Neural progenitor cell (in vitro differentiated cells): ENCODE results near the gene CLTCL1. TPM values are rescaled to one million over a fixed set of nuclear protein-coding genes. Genes with fewer than 3 reads are reported as not detected.

ENCODE experiments used
- DNase-seq: peaks from one replicate; pipeline ENCODE4 v3.0.0-alpha.2; 2016; ENCODE audit warnings: low spot score
- H2AFZ ChIP-seq: fragments of 200-600 bp; sonication (generic); replicated peaks from 2 replicates; pipeline ENCODE4 v1.6.1; 2016; ENCODE audit warnings: antibody characterized with exemption
- H3F3A ChIP-seq: fragments of 200-600 bp; sonication (generic); 2 replicates; pipeline ENCODE4 v1.6.1; 2016; ENCODE audit warnings: antibody characterized with exemption, low read depth
- H3K27ac ChIP-seq: fragments of 200-600 bp; sonication (generic); 2 replicates; pipeline ENCODE4 v1.5.1; 2016; ENCODE audit warnings: mild to moderate bottlenecking
- H3K27me3 ChIP-seq: fragments of 200-600 bp; sonication (generic); 2 replicates; pipeline ENCODE4 v1.6.1; 2016; ENCODE audit warnings: mild to moderate bottlenecking, moderate library complexity
- H3K36me3 ChIP-seq: fragments of 200-600 bp; sonication (generic); 2 replicates; pipeline ENCODE4 v1.5.1; 2016
- H3K4me1 ChIP-seq: fragments of 200-600 bp; sonication (generic); 2 replicates; pipeline ENCODE4 v1.6.1; 2016; ENCODE audit warnings: mixed run types
- H3K4me2 ChIP-seq: fragments of 200-600 bp; sonication (generic); 2 replicates; pipeline ENCODE4 v1.6.1; 2016
- H3K4me3 ChIP-seq: fragments of 200-600 bp; sonication (generic); 2 replicates; pipeline ENCODE4 v1.5.1; 2016
- H3K79me2 ChIP-seq: fragments of 200-600 bp; sonication (generic); 2 replicates; pipeline ENCODE4 v1.6.1; 2016; ENCODE audit warnings: low read depth
- H3K9ac ChIP-seq: fragments of 200-600 bp; sonication (generic); 2 replicates; pipeline ENCODE4 v1.6.1; 2016
- H3K9me3 ChIP-seq: fragments of 200-600 bp; sonication (generic); 2 replicates; pipeline ENCODE4 v1.5.1; 2016; ENCODE audit warnings: low read depth
- H4K20me1 ChIP-seq: fragments of 200-600 bp; sonication (generic); 2 replicates; pipeline ENCODE4 v1.6.1; 2016; ENCODE audit warnings: low read depth
- H3K27ac Mint-ChIP-seq: 3 replicates; pipeline ENCODE4 v1.8.0; 2021; ENCODE audit warnings: mixed read lengths
- H3K27me3 Mint-ChIP-seq: 2 replicates; pipeline ENCODE4 v1.8.0; 2022; ENCODE audit warnings: low read depth, mild to moderate bottlenecking, inconsistent platforms, moderate library complexity, mixed read lengths; ENCODE audit not compliant: insufficient read depth
- H3K36me3 Mint-ChIP-seq: 3 replicates; pipeline ENCODE4 v1.8.0; 2021; ENCODE audit warnings: mixed read lengths
- H3K4me1 Mint-ChIP-seq: 3 replicates; pipeline ENCODE4 v1.8.0; 2021; ENCODE audit warnings: mixed read lengths
- H3K4me3 Mint-ChIP-seq: 3 replicates; pipeline ENCODE4 v1.8.0; 2021; ENCODE audit warnings: mild to moderate bottlenecking, moderate library complexity, mixed read lengths
- H3K9me3 Mint-ChIP-seq: 3 replicates; pipeline ENCODE4 v1.8.0; 2020; ENCODE audit warnings: mixed read lengths
- CTCF ChIP-seq: fragments of 200-600 bp; sonication (generic); IDR thresholded peaks from 2 replicates; pipeline ENCODE4 v1.5.1; 2017; ENCODE audit warnings: antibody characterized with exemption, mild to moderate bottlenecking
- EZH2 ChIP-seq: fragments of 200-600 bp; sonication (generic); IDR thresholded peaks from 2 replicates; pipeline ENCODE4 v1.6.1; 2017; ENCODE audit warnings: antibody characterized with exemption, mild to moderate bottlenecking, moderate library complexity
- EZH2phosphoT487 ChIP-seq: fragments of 200-600 bp; sonication (generic); IDR thresholded peaks from 2 replicates; pipeline ENCODE4 v1.6.1; 2017; ENCODE audit warnings: antibody characterized with exemption
- small RNA-seq: library from RNA; depleted of rRNA; stranded (forward); fragments of <200 nt; gene quantifications from one replicate; pipeline ENCODE3, GENCODE V24; 2015
- total RNA-seq: library from RNA; depleted of rRNA; stranded (reverse); fragments of >200 nt; gene quantifications from 2 replicates; pipeline ENCODE4 v1.2.3, GENCODE V29; 2015; ENCODE audit warnings: low replicate concordance

CLTCL1 gene
- total RNA-seq, 1 donor from 2014 or later: 13.7 TPM

DNA sequence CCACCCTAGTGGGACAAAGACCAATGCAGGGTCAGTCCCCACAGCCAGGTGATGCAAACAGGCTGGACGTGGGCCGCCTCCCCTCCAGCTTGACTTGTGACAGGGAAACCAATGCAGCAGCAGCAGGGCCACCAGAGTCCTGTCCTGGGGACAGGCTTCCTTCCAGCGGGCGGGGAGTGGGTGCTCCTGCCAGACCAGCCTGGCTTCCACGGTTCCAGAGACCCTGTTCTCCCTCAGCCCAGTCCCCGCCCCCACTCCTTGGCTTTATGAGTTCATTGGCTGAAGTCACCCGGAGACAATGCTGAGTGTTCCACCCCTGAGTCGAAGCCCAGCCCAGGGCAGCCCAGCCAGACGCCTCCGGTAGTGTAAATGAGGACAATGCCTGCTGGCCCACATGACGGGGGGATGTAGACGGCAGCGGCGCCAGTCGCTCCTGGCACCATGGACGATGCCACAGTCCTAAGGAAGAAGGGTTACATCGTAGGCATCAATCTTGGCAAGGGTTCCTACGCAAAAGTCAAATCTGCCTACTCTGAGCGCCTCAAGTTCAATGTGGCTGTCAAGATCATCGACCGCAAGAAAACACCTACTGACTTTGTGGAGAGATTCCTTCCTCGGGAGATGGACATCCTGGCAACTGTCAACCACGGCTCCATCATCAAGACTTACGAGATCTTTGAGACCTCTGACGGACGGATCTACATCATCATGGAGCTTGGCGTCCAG lies 160.4 kb downstream of the CLTCL1 start, which contains the start of gene TSSK2:
Gene TSSK2, plus strand, starts transcription at position 350 of the 726 bp plus-strand sequence. Its CDS starts 92 bp downstream, at position 442.
- TF ChIP-seq EZH2: no peak
- TF ChIP-seq EZH2phosphoT487: no peak
- no peak for TF ChIP-seq CTCF
- Mint-ChIP-seq H3K36me3 (peaks cover 12% of the 10 kb centered on the region), H3K27me3 (peaks cover 7% of the 10 kb centered on the region), H3K9me3 (no peaks in the 10 kb centered on the region), H3K4me1 (no peaks in the 10 kb centered on the region), H3K27ac (no peak within 1 kb of the TSS), H3K4me3 (no peak within 1 kb of the TSS)
- Histone ChIP-seq H2AFZ (no peak within 1 kb of the TSS), H3K4me2 (no peak within 1 kb of the TSS), H3K9ac (no peak within 1 kb of the TSS), H3K79me2 (no peaks in the 10 kb centered on the region), H3K9me3 (no peaks in the 10 kb centered on the region), H3K27me3 (no peaks in the 10 kb centered on the region), H4K20me1 (no peaks in the 10 kb centered on the region), H3K27ac (no peak within 1 kb of the TSS), H3K4me3 (no peak within 1 kb of the TSS), H3F3A (no peaks in the 10 kb centered on the region), H3K36me3 (no peaks in the 10 kb centered on the region), H3K4me1 (no peaks in the 10 kb centered on the region)
- DNase-seq: no peak

- Mint-ChIP-seq H3K27me3 (peaks cover 8% of the 10 kb centered on the region), H3K4me1 (no peaks in the 10 kb centered on the region), H3K27ac (peak overlapping the region; percentile 12), H3K36me3 (peaks cover 7% of the 10 kb centered on the region), H3K4me3 (no peak overlapping the region), H3K9me3 (no peaks in the 10 kb centered on the region)
- H3K4me1 ChIP-seq: no peaks in the 10 kb centered on the region
- H3K4me2 ChIP-seq: no peak overlapping the region
- DNase-seq: no peak
- no peak overlapping the region for H2AFZ ChIP-seq
- no peaks in the 10 kb centered on the region for H3K36me3 ChIP-seq
- H3K27me3 ChIP-seq: no peaks in the 10 kb centered on the region
- H3F3A ChIP-seq: no peaks in the 10 kb centered on the region
- TF ChIP-seq CTCF: no peak
- TF ChIP-seq EZH2phosphoT487: no peak
- no peak for TF ChIP-seq EZH2
- H3K4me3 ChIP-seq: no peak overlapping the region
- no peak overlapping the region for H3K9ac ChIP-seq
- no peak overlapping the region for H3K27ac ChIP-seq
- no peaks in the 10 kb centered on the region for H4K20me1 ChIP-seq
- no peaks in the 10 kb centered on the region for H3K9me3 ChIP-seq
- no peaks in the 10 kb centered on the region for H3K79me2 ChIP-seq
These were observed 161.6 kb downstream of the CLTCL1 start for GRCh38 chr22:19129871-19130270.

Small RNA genes within 50 kb of the gene (small RNA-seq; reads per million reads assigned to genes)
- gene AC000081.1: not detected
- not detected for gene RF00398

Other genes starting within 250 kb of the CLTCL1 start
- 20.6 and 50.9 TPM in 2 replicates for gene DGCR2, start 169.3 kb downstream of the CLTCL1 start, total RNA-seq
- gene TSSK2, start 160.4 kb downstream of the CLTCL1 start, total RNA-seq: not detected in 2 replicates
- 7.2 and 12.5 TPM in 2 replicates for gene ESS2, start 147.1 kb downstream of the CLTCL1 start, total RNA-seq
- gene GSC2, start 141.4 kb downstream of the CLTCL1 start, total RNA-seq: not detected in 2 replicates
- 28.6 and 97.0 TPM in 2 replicates for gene SLC25A1, start 113.0 kb downstream of the CLTCL1 start, total RNA-seq
- gene HIRA, start 140.0 kb upstream of the CLTCL1 start, total RNA-seq: 18.9 and 25.0 TPM in 2 replicates
- gene MRPL40, start 140.8 kb upstream of the CLTCL1 start, total RNA-seq: 15.5 and 17.0 TPM in 2 replicates
- 49.5 and 57.0 TPM in 2 replicates for gene C22orf39, start 156.0 kb upstream of the CLTCL1 start, total RNA-seq
- gene UFD1, start 187.5 kb upstream of the CLTCL1 start, total RNA-seq: 37.5 and 37.7 TPM in 2 replicates
- gene CDC45, start 188.2 kb upstream of the CLTCL1 start, total RNA-seq: 40.9 and 50.7 TPM in 2 replicates
- 0.69 and 4.1 TPM in 2 replicates for gene CLDN5, start 232.7 kb upstream of the CLTCL1 start, total RNA-seq